ENCODE results near the gene RFX6. TPM values are rescaled to one million over a fixed set of nuclear protein-coding genes. Genes with fewer than 3 reads are reported as not detected.

Gene RFX6
- total RNA-seq, 4 donors from 2014 or later, result not detected

GRCh38 chr6:116949964-116950363, 72.9 kb downstream of the RFX6 start:
- TF ChIP-seq CTCF (IDR thresholded peaks at IDR 0.05; ENCODE audit: low read depth), result no peak

DNA sequence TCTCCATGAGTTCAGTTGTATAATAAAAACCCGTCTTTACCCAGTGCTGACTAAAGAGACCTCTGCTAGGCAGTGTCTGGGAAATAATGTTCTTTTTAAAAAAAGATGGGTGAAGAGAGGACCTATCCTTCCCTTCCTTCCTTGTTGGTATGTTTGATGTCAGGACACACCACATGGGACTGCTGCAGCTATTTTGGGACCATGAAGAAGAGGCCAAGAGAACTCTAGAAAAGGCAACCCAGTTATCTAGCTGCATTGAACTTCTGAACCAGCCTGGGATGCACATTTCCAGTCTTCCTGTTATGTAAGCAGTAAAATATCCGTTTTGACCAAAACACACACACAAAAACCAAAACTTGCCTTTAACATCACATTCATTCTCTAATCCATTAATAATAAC, 77.3 kb downstream of the RFX6 start:
- no peak for TF ChIP-seq CTCF (IDR thresholded peaks at IDR 0.05; ENCODE audit: low read depth)

DNA sequence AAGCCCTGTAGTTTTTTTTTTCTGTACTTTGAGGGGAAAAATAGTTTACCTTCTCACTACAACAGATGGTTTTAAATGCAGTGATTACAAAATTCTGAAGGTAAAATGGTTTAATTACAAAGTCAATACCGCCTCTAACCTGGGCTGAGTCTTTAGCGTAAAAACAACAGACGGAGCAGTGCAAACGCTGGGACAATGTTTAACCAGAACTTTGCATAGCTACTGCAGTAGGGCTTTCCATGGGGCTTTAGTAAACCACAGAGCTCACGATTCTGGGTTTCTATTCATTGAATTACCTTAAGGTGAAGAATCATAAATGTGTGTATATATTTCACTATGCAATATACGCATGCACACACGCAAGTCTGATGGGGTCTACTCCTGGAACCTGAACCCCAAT, 77.9 kb downstream of the RFX6 start:
- no peak for TF ChIP-seq CTCF (IDR thresholded peaks at IDR 0.05; ENCODE audit: low read depth)

DNA sequence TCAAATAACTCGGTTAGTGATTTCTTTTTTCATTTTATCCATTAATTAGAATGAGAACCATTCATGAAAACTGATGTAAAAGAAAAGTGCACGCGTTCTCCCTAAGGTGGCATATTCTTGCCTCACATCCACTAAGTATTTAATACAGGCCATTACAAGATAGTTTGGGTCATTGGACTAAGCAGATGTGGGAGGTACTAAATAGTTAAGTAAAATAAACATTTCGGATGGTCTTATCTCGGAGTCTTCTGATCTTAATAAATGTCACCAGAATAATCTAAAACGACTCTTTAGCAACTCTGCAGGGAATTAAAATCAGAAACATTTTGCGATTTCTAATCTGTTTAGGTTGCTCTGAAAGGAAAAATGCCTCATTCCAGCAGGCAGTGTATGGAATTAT, 78.7 kb downstream of the RFX6 start:
- TF ChIP-seq CTCF (IDR thresholded peaks at IDR 0.05; ENCODE audit: low read depth), result no peak

- TF ChIP-seq CTCF (IDR thresholded peaks at IDR 0.05; ENCODE audit: low read depth), result no peak
These were observed 86.9 kb downstream of the RFX6 start for GRCh38 chr6:116963972-116964371.

DNA sequence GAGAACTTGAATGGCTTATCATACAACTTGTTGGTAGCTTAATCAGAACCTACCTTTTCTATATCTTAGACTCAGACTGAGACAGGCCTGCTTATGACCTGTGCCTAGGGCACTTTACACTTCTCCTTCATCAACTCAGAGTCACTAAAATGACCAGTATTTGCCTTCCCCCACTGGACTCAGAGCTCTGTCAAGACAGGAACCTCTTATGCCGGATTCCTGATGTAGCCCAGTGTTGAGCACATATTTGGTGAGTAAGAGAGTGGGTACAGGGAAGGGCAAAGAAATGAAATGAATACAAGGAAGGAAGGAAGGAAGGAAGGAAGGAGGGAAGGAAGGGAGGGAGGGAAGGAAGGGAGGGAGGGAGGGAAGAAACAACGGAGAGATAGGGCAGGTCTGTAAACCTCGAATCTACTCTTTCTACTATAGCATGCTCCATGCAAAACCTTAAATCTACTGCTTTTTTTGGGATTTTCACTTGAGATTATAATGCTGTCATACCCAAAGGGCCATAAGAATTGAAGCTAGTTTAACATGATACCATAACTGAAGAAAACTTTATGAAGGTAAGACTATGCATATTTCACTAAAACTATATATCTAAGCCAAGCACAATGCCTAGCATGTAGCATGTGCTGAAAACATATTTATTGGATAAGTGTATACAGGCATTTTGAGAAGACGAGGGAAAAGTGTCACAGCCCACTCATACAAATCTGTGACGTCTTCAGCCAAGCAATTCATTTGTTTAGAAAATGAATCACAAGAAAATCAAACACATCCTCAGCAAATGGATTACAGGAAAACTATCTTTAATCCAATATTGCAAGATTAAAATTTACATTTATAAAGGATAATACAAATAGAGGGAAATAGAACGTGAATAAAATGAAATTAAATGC, 89.9 kb downstream of the RFX6 start:
- no peak for TF ChIP-seq CTCF (IDR thresholded peaks at IDR 0.05; ENCODE audit: low read depth)

- TF ChIP-seq CTCF (IDR thresholded peaks at IDR 0.05; ENCODE audit: low read depth), result no peak
These were observed 92.3 kb downstream of the RFX6 start for GRCh38 chr6:116969211-116969863.

All from subcutaneous adipose tissue (tissue), 4 donors.